Spleen (tissue), 7 donors: ENCODE measurements around the gene GAREM1.

ENCODE experiments used
- CTCF ChIP-seq, 11 experiments: fragments of 200-600 bp in 7 of 11; fragments of 450-650 bp in 4 of 11; sonication (generic) in 4 of 11; IDR thresholded peaks in 8 of 11; conservative IDR thresholded peaks in 3 of 11; 1 replicate in 7 of 11; 2 replicates in 4 of 11; pipeline versions ENCODE4 v1.4.0 to v1.8.0; 2016 to 2021; ENCODE audit warnings: antibody characterized with exemption in 11 of 11, inconsistent platforms in 4 of 11, mild to moderate bottlenecking in 1 of 11
- POLR2A ChIP-seq, 3 donors: fragments of 450-650 bp; IDR thresholded peaks; one replicate each; pipeline ENCODE4 v1.5.1; 2017; ENCODE audit warnings: antibody characterized with exemption in 3 of 3, mild to moderate bottlenecking in 1 of 3
- donor health status: DM: no; HTN: no; CAD: no; lungs with moderate emphysema.
- donor health status: DM: no; HTN: no; CAD: no.
- donor health status: DM: no; HTN: no; CAD: no.

GRCh38 chr18:32310774-32311173 lies 159.9 kb downstream of the GAREM1 start:
- no peak for TF ChIP-seq POLR2A (IDR thresholded peaks at IDR 0.05)
- TF ChIP-seq CTCF (IDR thresholded peaks at IDR 0.05 in 8 of 11, conservative IDR thresholded peaks at IDR 0.05 in 3 of 11), result no peak
